ENCODE data around the gene ATAD1.

DNA sequence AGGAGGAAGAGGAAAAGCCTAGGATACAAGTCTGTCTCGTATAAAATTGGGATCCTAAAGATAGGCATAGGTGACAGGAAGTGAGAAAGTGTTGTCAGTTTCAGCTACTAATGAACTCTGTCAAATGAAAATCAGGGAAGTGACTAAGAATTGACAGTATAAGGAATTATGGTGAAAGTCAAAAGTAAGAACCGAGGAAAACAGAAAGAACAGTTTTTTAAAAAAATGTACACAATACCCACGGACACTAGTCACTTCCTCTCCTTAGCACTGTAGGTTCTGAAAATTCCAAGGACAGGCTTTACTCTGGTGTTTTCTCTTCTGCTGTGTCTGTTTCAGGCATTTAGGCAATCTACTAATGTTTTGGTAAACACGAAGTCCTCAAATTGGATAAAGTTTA, 42.3 kb downstream of the ATAD1 start:
- TF ChIP-seq, protein P1, sequence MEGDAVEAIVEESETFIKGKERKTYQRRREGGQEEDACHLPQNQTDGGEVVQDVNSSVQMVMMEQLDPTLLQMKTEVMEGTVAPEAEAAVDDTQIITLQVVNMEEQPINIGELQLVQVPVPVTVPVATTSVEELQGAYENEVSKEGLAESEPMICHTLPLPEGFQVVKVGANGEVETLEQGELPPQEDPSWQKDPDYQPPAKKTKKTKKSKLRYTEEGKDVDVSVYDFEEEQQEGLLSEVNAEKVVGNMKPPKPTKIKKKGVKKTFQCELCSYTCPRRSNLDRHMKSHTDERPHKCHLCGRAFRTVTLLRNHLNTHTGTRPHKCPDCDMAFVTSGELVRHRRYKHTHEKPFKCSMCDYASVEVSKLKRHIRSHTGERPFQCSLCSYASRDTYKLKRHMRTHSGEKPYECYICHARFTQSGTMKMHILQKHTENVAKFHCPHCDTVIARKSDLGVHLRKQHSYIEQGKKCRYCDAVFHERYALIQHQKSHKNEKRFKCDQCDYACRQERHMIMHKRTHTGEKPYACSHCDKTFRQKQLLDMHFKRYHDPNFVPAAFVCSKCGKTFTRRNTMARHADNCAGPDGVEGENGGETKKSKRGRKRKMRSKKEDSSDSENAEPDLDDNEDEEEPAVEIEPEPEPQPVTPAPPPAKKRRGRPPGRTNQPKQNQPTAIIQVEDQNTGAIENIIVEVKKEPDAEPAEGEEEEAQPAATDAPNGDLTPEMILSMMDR (IDR thresholded peaks at IDR 0.05) = no peak
- no peak for TF ChIP-seq POLR2A (IDR thresholded peaks at IDR 0.05)
